Activated T-cell treated with anti-CD3 and anti-CD28 coated beads, Interleukin-2, amount 50 U/mL, for 1 hour (primary cell): ENCODE results near the gene HDAC2.
A peak's percentile ranks its signal among the peaks of the same experiment; 100 is the strongest.
"Not testable (repeated sequence)": the region's sequence is repeated elsewhere in the genome, so short reads cannot be mapped to it uniquely, and the experiment has no call there.

ENCODE experiments used
- DNase-seq: peaks from one replicate; pipeline ENCODE4 v3.0.0-alpha.2; 2020

Gene HDAC2

GRCh38 chr6:113970805-113971676, at the start of gene HDAC2:
Gene HDAC2, minus strand, starts transcription at chr6:113971148. Its CDS starts 240 bp downstream, at chr6:113970908.
- DNase-seq: peak; percentile 89

GRCh38 chr6:114020196-114020595, 49.2 kb upstream of the HDAC2 start:
- no peak for DNase-seq

DNA sequence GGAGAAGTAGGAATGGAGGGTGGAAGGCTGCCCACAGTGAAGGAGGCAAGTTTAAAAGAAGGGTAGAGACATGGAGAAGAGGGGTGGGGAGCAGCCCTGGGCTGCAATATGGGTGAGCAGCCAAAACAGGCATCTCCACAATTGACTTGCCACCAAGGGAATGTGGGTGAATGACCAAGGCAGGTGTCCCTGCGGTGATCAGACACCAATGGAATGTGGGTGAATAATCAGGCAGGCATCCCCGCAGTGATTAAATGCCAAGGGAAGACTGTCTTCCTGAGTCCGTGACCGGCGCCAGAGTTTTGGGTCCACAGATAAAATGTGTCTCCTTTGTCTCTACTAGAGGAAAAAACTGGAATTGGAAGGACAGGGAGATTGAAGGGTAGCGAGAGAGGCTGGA, 46.2 kb upstream of the HDAC2 start:
- DNase-seq: not testable (repeated sequence)

- not testable (repeated sequence) for DNase-seq
These were observed 43.2 kb upstream of the HDAC2 start for GRCh38 chr6:114014106-114014505.

DNA sequence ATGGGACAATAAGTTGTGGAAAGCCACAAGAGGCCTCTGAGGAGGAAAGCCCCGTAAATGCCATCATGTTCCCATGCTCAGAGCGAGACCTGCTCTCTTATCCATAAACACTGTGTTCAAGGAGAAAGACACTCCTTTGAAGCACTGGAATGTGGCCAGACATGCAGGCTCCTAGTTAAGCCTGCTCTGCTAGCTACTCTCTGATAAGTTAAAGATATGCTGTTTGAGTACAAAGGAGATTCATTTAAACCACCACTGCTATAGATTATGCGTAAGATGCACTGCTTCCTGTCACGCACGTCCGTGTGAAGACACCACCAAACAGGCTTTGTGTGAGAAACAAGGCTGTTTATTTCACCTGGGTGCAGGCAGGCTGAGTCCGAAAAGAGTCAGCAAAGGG, 40.5 kb upstream of the HDAC2 start:
- DNase-seq: not testable (repeated sequence)

DNA sequence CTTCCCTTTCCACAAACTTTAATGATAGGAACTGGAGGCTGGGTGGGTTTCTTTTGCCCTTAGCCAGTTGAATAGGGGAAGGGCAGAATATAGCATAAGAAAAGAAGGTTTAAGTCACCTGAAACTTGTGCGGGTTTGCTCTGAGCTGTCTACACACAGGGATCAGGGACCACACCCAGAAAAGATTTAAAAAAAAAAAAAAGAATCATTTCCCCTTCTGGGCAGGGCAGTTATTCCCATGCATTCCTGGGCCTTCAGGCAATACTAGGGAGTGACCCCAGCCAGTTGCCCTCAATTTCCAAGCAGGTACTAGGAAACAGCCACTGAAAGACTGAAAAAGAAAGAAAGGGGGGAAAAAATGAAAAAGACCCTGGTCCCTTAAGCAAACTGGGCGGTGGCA, 39.6 kb upstream of the HDAC2 start:
- DNase-seq: no peak

DNA sequence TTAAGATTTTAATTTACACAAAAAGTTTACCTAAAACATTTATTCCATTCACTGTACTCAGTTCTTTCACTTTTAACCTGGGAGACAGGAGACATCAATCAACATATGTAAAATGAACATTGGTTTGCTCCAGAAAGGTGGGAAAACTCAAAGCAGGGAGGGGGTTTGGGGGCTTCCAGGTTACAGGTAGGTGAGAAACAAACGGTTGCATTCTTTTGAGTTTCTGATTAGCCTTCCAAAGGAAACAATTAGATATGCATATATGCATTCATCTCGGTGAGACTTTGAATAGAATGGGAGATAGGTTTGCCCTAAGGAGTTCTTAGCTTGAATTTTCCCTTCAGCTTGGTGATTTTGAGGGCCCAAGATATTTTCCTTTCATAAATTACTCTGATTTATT, 38.2 kb upstream of the HDAC2 start:
- no peak for DNase-seq

DNA sequence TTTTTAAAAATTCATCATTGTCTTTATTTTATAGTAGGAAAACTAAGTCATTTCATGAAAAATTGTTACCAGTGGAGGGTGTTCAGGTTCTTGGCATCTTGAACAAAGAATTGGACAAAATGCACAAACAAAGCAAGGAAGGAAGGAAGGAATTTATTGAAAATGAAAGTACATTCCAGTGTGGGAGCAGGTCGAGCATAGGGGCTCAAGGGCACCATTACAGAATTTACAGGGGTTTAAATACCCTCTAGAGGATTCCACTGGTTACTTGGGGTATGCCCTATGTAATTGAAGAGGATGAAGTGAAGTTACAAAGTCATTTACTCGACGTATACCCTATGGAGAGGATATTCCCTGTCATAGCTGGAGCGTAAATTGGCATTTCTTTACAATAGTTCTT, 37.4 kb upstream of the HDAC2 start:
- no peak for DNase-seq

- DNase-seq: no peak
These were observed 36.6 kb upstream of the HDAC2 start for GRCh38 chr6:114007516-114007915.

- no peak for DNase-seq
These were observed 30.4 kb upstream of the HDAC2 start for GRCh38 chr6:114001354-114001753.

GRCh38 chr6:114000069-114000468, 29.1 kb upstream of the HDAC2 start:
- DNase-seq: no peak

GRCh38 chr6:113999284-113999683, 28.3 kb upstream of the HDAC2 start:
- no peak for DNase-seq

- no peak for DNase-seq
These were observed 27.9 kb upstream of the HDAC2 start for GRCh38 chr6:113998811-113999210.

- no peak for DNase-seq
These were observed 26.2 kb upstream of the HDAC2 start for GRCh38 chr6:113997116-113997515.

- DNase-seq: no peak
These were observed 24.7 kb upstream of the HDAC2 start for GRCh38 chr6:113995634-113996033.

- no peak for DNase-seq
These were observed 24.0 kb upstream of the HDAC2 start for GRCh38 chr6:113994934-113995342.

DNA sequence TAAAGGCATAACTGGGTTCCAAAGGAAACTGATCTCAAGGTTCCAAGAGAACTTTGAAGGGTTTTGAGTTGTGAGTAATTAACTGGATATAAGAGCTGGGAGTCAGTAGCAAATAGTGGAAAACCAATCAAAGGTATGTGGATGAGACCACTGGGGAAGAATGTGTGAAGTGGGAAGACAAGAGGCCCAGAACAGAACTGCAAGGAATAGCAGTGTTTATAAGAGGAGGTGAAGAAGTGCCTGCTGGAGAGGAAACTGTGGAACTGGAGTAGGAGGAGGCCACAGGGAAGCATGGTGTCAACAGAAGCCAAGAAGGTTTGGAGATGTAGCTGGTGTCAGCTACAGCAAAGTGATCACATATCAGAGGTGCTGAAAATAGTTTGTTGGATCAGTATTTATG, 18.7 kb upstream of the HDAC2 start:
- DNase-seq: no peak

GRCh38 chr6:113982675-113983074, 11.7 kb upstream of the HDAC2 start:
- not testable (repeated sequence) for DNase-seq

DNA sequence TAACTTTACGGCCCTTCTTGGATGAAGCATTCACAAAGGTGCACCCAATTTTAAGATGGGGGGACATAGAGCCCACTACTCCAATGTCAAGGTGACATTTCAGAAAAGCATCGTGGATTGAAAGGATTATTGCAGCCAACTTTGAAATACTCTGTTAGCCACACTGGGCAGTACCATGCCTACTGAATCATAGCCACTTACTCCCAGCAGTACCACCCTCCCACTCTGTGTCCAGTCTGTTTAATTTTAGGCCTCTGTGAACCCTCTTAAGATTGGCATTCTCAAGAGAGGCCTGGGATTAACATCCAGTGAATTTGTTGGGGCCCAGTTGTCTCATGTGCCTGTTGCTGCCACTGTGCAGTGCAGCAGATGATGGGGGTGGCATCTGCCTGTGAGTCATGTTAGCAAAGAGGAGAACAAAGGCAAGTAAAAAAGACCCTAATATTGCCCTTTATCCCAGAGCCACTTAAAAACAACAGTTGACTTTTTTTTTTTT, 11.2 kb upstream of the HDAC2 start:
- no peak for DNase-seq

DNA sequence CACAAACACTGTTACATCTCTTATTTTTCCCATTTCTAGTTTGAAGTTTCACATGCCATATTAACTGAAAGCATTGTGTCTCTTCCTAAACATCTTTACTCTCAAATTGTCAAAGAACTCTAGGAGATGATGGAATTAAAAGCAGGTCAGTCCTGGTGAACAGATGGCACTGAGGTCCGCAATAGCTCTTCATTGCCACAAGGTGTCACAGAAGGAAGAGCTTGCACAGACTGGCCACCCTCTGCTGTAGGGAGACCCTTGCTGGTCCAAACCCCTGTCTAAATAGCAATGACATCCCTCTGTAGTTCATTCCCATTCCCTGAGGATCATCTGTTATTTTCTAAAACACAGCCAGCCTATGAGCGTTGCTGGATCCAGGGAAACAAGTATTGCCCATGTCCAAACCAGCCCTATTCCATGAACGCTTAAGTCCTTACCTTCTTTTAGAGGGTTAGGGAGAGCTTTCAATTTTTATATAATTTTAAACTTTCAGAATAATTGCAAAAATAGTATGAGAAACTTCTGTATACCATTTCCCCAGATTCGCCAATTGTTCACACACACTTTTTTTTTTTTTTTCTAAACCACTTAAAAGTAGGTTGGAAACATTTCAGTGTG, 10.1 kb upstream of the HDAC2 start:
- no peak for DNase-seq

- DNase-seq: no peak
These were observed 9.0 kb upstream of the HDAC2 start for GRCh38 chr6:113979937-113980336.

GRCh38 chr6:113978084-113978675, 7.2 kb upstream of the HDAC2 start:
- DNase-seq: no peak

GRCh38 chr6:113976806-113977205, 5.9 kb upstream of the HDAC2 start:
- no peak for DNase-seq

GRCh38 chr6:113971741-113972140, 793 bp upstream of the HDAC2 start:
- DNase-seq: no peak
